MCF 10A (cell line): ENCODE data around the gene TMX3. TPM values are rescaled to one million over a fixed set of nuclear protein-coding genes. Genes with fewer than 3 reads are reported as not detected.

Source experiments
- BruUV-seq: library from RNA; stranded (reverse); fragments of 400-500 nt; replicated peaks from 2 replicates; lab custom pipeline; 2021; lab: Mats Ljungman, UMichigan
- CTCF ChIA-PET: fragments of 300-600 bp; sonication (Branson Sonifier 250); formaldehyde crosslinking; extraction: SDS; loops from one replicate; lab custom pipeline; 2021; ENCODE audit warnings: antibody characterized with exemption, inconsistent platforms; lab: Yijun Ruan, JAX
- POLR2A ChIA-PET: fragments of 300-600, 350-650 bp; sonication (Branson Sonifier 250); formaldehyde crosslinking; extraction: SDS; loops from one replicate; lab custom pipeline; 2020; ENCODE audit warnings: antibody characterized with exemption, inconsistent platforms; lab: Yijun Ruan, JAX
- DNase-seq: peaks from one replicate; pipeline ENCODE4 v3.0.0-alpha.2; 2018; ENCODE audit not compliant: unreplicated experiment
- H3K27ac Mint-ChIP-seq: one replicate; pipeline ENCODE4 v1.8.0; 2022; ENCODE audit warnings: mild to moderate bottlenecking, low read depth, mixed read lengths; ENCODE audit not compliant: unreplicated experiment
- H3K27me3 Mint-ChIP-seq: one replicate; pipeline ENCODE4 v1.8.0; 2022; ENCODE audit warnings: mixed read lengths; ENCODE audit not compliant: insufficient read depth, unreplicated experiment
- H3K36me3 Mint-ChIP-seq: one replicate; pipeline ENCODE4 v1.8.0; 2022; ENCODE audit warnings: mild to moderate bottlenecking, moderate library complexity, mixed read lengths; ENCODE audit not compliant: insufficient read depth, unreplicated experiment
- H3K4me1 Mint-ChIP-seq: one replicate; pipeline ENCODE4 v1.8.0; 2022; ENCODE audit warnings: mixed read lengths; ENCODE audit not compliant: insufficient read depth, unreplicated experiment
- H3K4me3 Mint-ChIP-seq: one replicate; pipeline ENCODE4 v1.8.0; 2022; ENCODE audit warnings: mild to moderate bottlenecking, moderate library complexity, mixed read lengths; ENCODE audit not compliant: unreplicated experiment
- H3K9me3 Mint-ChIP-seq: one replicate; pipeline ENCODE4 v1.8.0; 2022; ENCODE audit warnings: mixed read lengths; ENCODE audit not compliant: unreplicated experiment
- intact Hi-C: fragments of 100-400 bp; cut with micrococcal nuclease; formaldehyde crosslinking; loops from 2 replicates; pipeline ENCODE4 v1.14.1; 2022
- total RNA-seq: library from RNA; stranded (reverse); gene quantifications from 2 replicates; pipeline ENCODE4 v1.2.3, GENCODE V29; 2022
- TF ChIP-seq, protein P1 (sequence below): fragments of 200-600 bp; IDR thresholded peaks from one replicate; pipeline ENCODE4 v1.8.0; 2022; ENCODE audit warnings: antibody characterized with exemption, mild to moderate bottlenecking; ENCODE audit not compliant: unreplicated experiment

The TMX3 gene
- total RNA-seq, 1 experiment from 2014 or later: 95.0 TPM

DNA sequence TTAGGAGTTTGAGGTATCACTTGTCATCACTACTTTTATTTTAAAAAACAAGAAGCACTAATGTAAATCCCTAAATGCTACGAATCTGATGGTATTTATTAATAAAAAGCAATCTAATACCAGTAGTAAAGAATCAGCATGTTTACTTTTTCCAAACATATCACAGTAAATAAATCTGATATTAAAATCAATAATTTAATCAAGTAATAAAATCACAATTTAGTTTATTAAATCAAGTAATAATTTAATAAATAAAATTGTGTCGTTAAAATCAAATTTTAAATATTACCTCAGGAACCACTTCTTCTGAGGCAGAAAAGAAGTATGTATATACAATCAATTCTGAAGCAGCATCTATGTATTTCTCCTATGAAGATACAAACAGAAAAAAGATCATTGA is 18.0 kb downstream of the TMX3 start:
- Mint-ChIP-seq H3K9me3 (no peaks in the 10 kb centered on the region), H3K27ac (no peak overlapping the region), H3K4me3 (no peak overlapping the region), H3K36me3 (peaks cover 59% of the 10 kb centered on the region), H3K27me3 (no peaks in the 10 kb centered on the region), H3K4me1 (no peaks in the 10 kb centered on the region)
- ChIA-PET POLR2A (no interaction called here), CTCF (interaction anchor here (1.0 kb wide), 1 partner anchor 1496 kb away, joined by 3 read pairs; no protein-coding TSS in a partner anchor)
- intact Hi-C loops: no loop called here
- no TSS peak for BruUV-seq
- TF ChIP-seq, protein P1, sequence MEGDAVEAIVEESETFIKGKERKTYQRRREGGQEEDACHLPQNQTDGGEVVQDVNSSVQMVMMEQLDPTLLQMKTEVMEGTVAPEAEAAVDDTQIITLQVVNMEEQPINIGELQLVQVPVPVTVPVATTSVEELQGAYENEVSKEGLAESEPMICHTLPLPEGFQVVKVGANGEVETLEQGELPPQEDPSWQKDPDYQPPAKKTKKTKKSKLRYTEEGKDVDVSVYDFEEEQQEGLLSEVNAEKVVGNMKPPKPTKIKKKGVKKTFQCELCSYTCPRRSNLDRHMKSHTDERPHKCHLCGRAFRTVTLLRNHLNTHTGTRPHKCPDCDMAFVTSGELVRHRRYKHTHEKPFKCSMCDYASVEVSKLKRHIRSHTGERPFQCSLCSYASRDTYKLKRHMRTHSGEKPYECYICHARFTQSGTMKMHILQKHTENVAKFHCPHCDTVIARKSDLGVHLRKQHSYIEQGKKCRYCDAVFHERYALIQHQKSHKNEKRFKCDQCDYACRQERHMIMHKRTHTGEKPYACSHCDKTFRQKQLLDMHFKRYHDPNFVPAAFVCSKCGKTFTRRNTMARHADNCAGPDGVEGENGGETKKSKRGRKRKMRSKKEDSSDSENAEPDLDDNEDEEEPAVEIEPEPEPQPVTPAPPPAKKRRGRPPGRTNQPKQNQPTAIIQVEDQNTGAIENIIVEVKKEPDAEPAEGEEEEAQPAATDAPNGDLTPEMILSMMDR: no peak
- DNase-seq: no peak

DNA sequence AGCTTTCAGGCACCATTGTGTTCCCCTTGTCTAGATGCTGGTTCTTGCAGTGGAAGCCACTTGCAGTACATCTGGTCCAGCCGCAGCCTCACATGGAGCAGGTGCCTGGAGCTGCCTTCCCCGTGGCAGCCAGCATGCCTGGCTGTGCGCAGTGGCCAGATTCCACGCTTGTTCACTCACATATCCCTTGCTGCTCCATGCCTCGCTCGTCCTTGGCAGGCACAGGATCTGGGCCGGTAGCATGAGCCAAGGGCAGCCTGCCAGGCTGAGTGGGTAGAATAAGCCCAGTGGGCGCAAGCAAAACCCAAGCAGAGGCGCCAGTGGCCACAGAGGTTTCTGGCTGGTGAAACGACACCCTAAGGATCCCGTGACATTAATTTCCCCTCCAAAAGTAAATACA is 20.6 kb downstream of the TMX3 start:
- TF ChIP-seq, protein P1: no peak
- ChIA-PET POLR2A (no interaction called here), CTCF (interaction anchor here (0.6 kb wide), 1 partner anchor 1308 kb away, joined by 3 read pairs; no protein-coding TSS in a partner anchor)
- BruUV-seq: no TSS peak
- no peak for DNase-seq
- Mint-ChIP-seq H3K4me1 (no peaks in the 10 kb centered on the region), H3K4me3 (no peak overlapping the region), H3K9me3 (no peaks in the 10 kb centered on the region), H3K36me3 (peaks cover 46% of the 10 kb centered on the region), H3K27me3 (no peaks in the 10 kb centered on the region), H3K27ac (no peak overlapping the region)
- intact Hi-C loops: no loop called here

DNA sequence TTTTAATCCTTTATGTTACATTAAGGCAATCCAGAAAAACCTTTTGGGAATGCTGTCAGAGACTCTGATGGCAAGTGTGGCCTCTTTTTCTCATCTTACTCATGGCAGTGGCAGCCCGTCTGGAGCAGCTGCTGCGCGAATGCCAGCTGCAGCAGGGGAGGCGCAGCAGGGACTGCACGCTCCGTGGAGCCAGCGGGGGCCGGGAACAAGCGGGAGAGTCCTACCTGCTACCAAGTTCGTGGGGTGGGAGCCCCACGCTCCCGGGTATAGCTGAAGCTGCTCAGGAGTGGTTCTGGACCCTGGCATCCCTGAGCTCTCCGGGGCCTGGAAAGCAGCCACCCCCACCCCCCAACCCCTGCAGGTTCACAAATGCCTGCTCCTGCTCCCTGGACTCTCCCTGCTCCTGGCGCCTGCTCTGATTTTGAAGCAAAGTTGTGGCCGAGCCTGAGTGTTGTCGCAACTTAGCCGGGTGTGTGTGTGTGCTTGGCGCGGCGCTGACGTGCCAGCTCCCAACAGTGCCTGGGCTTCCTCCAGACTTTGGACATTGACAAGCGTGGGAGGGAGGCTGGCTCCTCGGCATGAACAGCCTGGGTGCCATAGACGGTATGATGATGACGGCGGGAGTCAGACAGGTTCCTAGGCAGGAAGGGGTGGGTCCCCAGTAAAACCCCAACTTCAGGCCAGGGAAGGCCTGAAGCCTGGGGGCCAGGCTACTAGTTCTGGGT is 21.7 kb downstream of the TMX3 start:
- no peaks in the 10 kb centered on the region for H3K9me3 Mint-ChIP-seq
- BruUV-seq: no TSS peak
- no peaks in the 10 kb centered on the region for H3K27me3 Mint-ChIP-seq
- H3K4me1 Mint-ChIP-seq: no peaks in the 10 kb centered on the region
- CTCF ChIA-PET: interaction anchor here (0.6 kb wide), 1 partner anchor 1476 kb away, joined by 5 read pairs; no protein-coding TSS in a partner anchor
- no peak overlapping the region for H3K4me3 Mint-ChIP-seq
- H3K36me3 Mint-ChIP-seq: peaks cover 51% of the 10 kb centered on the region
- intact Hi-C loops: no loop called here
- POLR2A ChIA-PET: interaction anchor here (0.7 to 1.0 kb wide), 2 partner anchors 8 to 1129 kb away, joined by 3 read pairs; no protein-coding TSS in a partner anchor
- no peak for DNase-seq
- TF ChIP-seq, protein P1: no peak
- H3K27ac Mint-ChIP-seq: no peak overlapping the region

DNA sequence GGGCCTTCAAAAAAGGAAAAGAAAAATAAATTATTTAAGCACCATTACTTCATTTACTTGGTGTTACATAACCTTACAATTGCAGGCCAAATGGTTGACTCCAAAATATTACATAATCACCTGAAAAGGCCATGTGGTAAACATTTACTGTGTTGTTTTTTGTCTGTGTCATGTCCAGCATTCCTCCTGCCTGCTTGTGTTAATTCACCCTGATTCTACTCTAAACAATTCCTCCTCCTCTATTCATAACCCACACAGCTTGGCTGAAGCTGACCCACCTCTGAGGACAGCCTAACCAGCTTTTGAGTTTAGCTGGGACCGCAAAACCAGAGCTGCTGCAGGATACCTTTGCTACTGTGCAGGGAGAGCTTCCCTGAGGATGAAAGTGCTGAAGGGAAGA is 35.4 kb downstream of the TMX3 start:
- CTCF ChIA-PET: interaction anchor here (0.6 kb wide), 1 partner anchor 760 kb away, joined by 3 read pairs; no protein-coding TSS in a partner anchor
- Mint-ChIP-seq H3K9me3 (no peaks in the 10 kb centered on the region), H3K36me3 (peaks cover 75% of the 10 kb centered on the region), H3K4me3 (no peak overlapping the region), H3K4me1 (no peaks in the 10 kb centered on the region), H3K27me3 (no peaks in the 10 kb centered on the region), H3K27ac (no peak overlapping the region)
- POLR2A ChIA-PET: interaction anchor here (0.8 kb wide), 1 partner anchor 905 kb away, joined by 4 read pairs; no protein-coding TSS in a partner anchor
- TF ChIP-seq, protein P1: no peak
- intact Hi-C loops: no loop called here
- DNase-seq: peak; percentile 55
- BruUV-seq: no TSS peak
